Immature natural killer cell (primary cell): Measurements from ENCODE around the gene FOSB. TPM values are rescaled to one million over a fixed set of nuclear protein-coding genes. Genes with fewer than 3 reads are reported as not detected.

Experiments used
- DNase-seq, 3 donors: peaks; one replicate each; pipeline ENCODE4 v3.0.0; 2022; ENCODE audit warnings: mixed read lengths in 1 of 3
- H3K27ac Mint-ChIP-seq, 6 donors: one replicate each; pipeline ENCODE4 v1.8.0; 2020; ENCODE audit warnings: mixed read lengths in 6 of 6, mild to moderate bottlenecking in 5 of 6, inconsistent platforms in 4 of 6, moderate library complexity in 3 of 6
- H3K27me3 Mint-ChIP-seq, 3 donors: one replicate each; pipeline ENCODE4 v1.8.0; 2020 to 2021; ENCODE audit warnings: low read depth in 3 of 3, mild to moderate bottlenecking in 3 of 3, mixed read lengths in 3 of 3, moderate library complexity in 3 of 3, inconsistent platforms in 1 of 3
- H3K36me3 Mint-ChIP-seq, 3 donors: one replicate each; pipeline ENCODE4 v1.8.0; 2020; ENCODE audit warnings: mixed read lengths in 3 of 3, inconsistent platforms in 2 of 3, mild to moderate bottlenecking in 2 of 3
- H3K4me1 Mint-ChIP-seq, 2 donors: one replicate each; pipeline ENCODE4 v1.8.0; 2020; ENCODE audit warnings: inconsistent platforms in 2 of 2, mild to moderate bottlenecking in 2 of 2, mixed read lengths in 2 of 2, moderate library complexity in 1 of 2
- H3K4me3 Mint-ChIP-seq, 5 donors: one replicate each; pipeline ENCODE4 v1.8.0; 2020; ENCODE audit warnings: mild to moderate bottlenecking in 5 of 5, mixed read lengths in 5 of 5, inconsistent platforms in 3 of 5, moderate library complexity in 3 of 5
- H3K9me3 Mint-ChIP-seq, 6 donors: one replicate each; pipeline ENCODE4 v1.8.0; 2020; ENCODE audit warnings: mild to moderate bottlenecking in 6 of 6, mixed read lengths in 6 of 6, inconsistent platforms in 4 of 6, moderate library complexity in 3 of 6
- polyA plus RNA-seq, 3 donors: library from polyadenylated mRNA; unstranded; fragments of 300-500 nt; fragmentation: Illumina TruSeq; gene quantifications; one replicate each; pipeline ENCODE4 v1.2.3, GENCODE V29; 2021

FOSB gene
- polyA plus RNA-seq, 3 donors from 2014 or later = 11.6 to 30.1 (median 11.6) TPM

- no peak for DNase-seq
- no peaks in the 10 kb centered on the region for H3K36me3 Mint-ChIP-seq
- peaks cover 23 to 28% (median 23%) of the 10 kb centered on the region in 3 donors for H3K27me3 Mint-ChIP-seq
- H3K4me1 Mint-ChIP-seq = peaks cover 13 to 17% of the 10 kb centered on the region in 2 donors
- no peak overlapping the region for H3K4me3 Mint-ChIP-seq
- H3K27ac Mint-ChIP-seq = peak overlapping the region in 3 of 6 donors; percentile 31 to 99 (median 53)
- no peaks in the 10 kb centered on the region for H3K9me3 Mint-ChIP-seq
These were observed 3.5 kb upstream of the FOSB start for GRCh38 chr19:45464274-45464673.

- Mint-ChIP-seq H3K36me3 (no peaks in the 10 kb centered on the region), H3K9me3 (no peaks in the 10 kb centered on the region), H3K4me3 (no peak overlapping the region), H3K27ac (peak overlapping the region in 4 of 6 donors; percentile 31 to 99 (median 58)), H3K27me3 (peaks cover 27 to 35% (median 30%) of the 10 kb centered on the region in 3 donors), H3K4me1 (peaks cover 20 to 24% of the 10 kb centered on the region in 2 donors)
- no peak for DNase-seq
These were observed 2.8 kb upstream of the FOSB start for GRCh38 chr19:45464852-45465441.

- peaks cover 0 to 6% (median 0%) of the 10 kb centered on the region in 3 donors for H3K36me3 Mint-ChIP-seq
- H3K27me3 Mint-ChIP-seq = peaks cover 45 to 50% (median 47%) of the 10 kb centered on the region in 3 donors
- peak overlapping the region; percentile 97 to 99 (median 98) for H3K27ac Mint-ChIP-seq
- H3K9me3 Mint-ChIP-seq = no peaks in the 10 kb centered on the region
- DNase-seq = no peak
- H3K4me1 Mint-ChIP-seq = peaks cover 32% of the 10 kb centered on the region in 2 donors
- H3K4me3 Mint-ChIP-seq = peak overlapping the region; percentile 92 to 93 (median 93)
These were observed 711 bp upstream of the FOSB start for GRCh38 chr19:45467115-45467455.

DNA sequence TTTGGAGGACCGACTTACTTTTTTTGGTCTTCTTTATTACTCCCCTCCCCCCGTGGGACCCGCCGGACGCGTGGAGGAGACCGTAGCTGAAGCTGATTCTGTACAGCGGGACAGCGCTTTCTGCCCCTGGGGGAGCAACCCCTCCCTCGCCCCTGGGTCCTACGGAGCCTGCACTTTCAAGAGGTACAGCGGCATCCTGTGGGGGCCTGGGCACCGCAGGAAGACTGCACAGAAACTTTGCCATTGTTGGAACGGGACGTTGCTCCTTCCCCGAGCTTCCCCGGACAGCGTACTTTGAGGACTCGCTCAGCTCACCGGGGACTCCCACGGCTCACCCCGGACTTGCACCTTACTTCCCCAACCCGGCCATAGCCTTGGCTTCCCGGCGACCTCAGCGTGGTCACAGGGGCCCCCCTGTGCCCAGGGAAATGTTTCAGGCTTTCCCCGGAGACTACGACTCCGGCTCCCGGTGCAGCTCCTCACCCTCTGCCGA lies 409 bp downstream of the FOSB start:
- DNase-seq = peak in 1 of 3 donors; percentile 79
- H3K4me3 Mint-ChIP-seq = peak overlapping the region; percentile 92 to 93 (median 93)
- peak overlapping the region; percentile 97 to 99 (median 98) for H3K27ac Mint-ChIP-seq
- H3K4me1 Mint-ChIP-seq = peaks cover 39 to 41% of the 10 kb centered on the region in 2 donors
- peaks cover 54 to 61% (median 58%) of the 10 kb centered on the region in 3 donors for H3K27me3 Mint-ChIP-seq
- H3K9me3 Mint-ChIP-seq = no peaks in the 10 kb centered on the region
- H3K36me3 Mint-ChIP-seq = peaks cover 0 to 6% (median 0%) of the 10 kb centered on the region in 3 donors

- Mint-ChIP-seq H3K27ac (peak overlapping the region; percentile 97 to 99 (median 98)), H3K27me3 (peaks cover 59 to 67% (median 64%) of the 10 kb centered on the region in 3 donors), H3K4me3 (peak overlapping the region; percentile 92 to 93 (median 93)), H3K9me3 (no peaks in the 10 kb centered on the region), H3K4me1 (peaks cover 41 to 42% of the 10 kb centered on the region in 2 donors), H3K36me3 (peaks cover 0 to 6% (median 0%) of the 10 kb centered on the region in 3 donors)
- DNase-seq = no peak
These were observed 971 bp downstream of the FOSB start for GRCh38 chr19:45468803-45469131.

GRCh38 chr19:45469132-45469944 lies 1.5 kb downstream of the FOSB start:
- H3K4me3 Mint-ChIP-seq = peak overlapping the region; percentile 92 to 93 (median 93)
- peak overlapping the region; percentile 97 to 99 (median 98) for H3K27ac Mint-ChIP-seq
- peaks cover 64 to 73% (median 70%) of the 10 kb centered on the region in 3 donors for H3K27me3 Mint-ChIP-seq
- DNase-seq = peak; percentile 96 to 97 (median 97)
- peaks cover 42 to 44% of the 10 kb centered on the region in 2 donors for H3K4me1 Mint-ChIP-seq
- peaks cover 0 to 6% (median 0%) of the 10 kb centered on the region in 3 donors for H3K36me3 Mint-ChIP-seq
- no peaks in the 10 kb centered on the region for H3K9me3 Mint-ChIP-seq

- Mint-ChIP-seq H3K36me3 (peaks cover 0 to 6% (median 0%) of the 10 kb centered on the region in 3 donors), H3K27me3 (peaks cover 71 to 81% (median 78%) of the 10 kb centered on the region in 3 donors), H3K27ac (peak overlapping the region; percentile 97 to 99 (median 98)), H3K4me3 (peak overlapping the region; percentile 92 to 93 (median 93)), H3K9me3 (no peaks in the 10 kb centered on the region), H3K4me1 (peaks cover 49 to 52% of the 10 kb centered on the region in 2 donors)
- peak in 1 of 3 donors; percentile 55 for DNase-seq
These were observed 2.4 kb downstream of the FOSB start for GRCh38 chr19:45469945-45470761.

- Mint-ChIP-seq H3K4me1 (peaks cover 54 to 58% of the 10 kb centered on the region in 2 donors), H3K4me3 (peak overlapping the region; percentile 10 to 93 (median 92)), H3K27me3 (peaks cover 76 to 84% (median 84%) of the 10 kb centered on the region in 3 donors), H3K9me3 (no peaks in the 10 kb centered on the region), H3K27ac (peak overlapping the region in 5 of 6 donors; percentile 59 to 99 (median 97)), H3K36me3 (peaks cover 0 to 6% (median 0%) of the 10 kb centered on the region in 3 donors)
- DNase-seq = peak in 2 of 3 donors; percentile 28 to 37
These were observed 2.9 kb downstream of the FOSB start for GRCh38 chr19:45470762-45471081.

GRCh38 chr19:45471111-45471930 lies 3.5 kb downstream of the FOSB start:
- peaks cover 56 to 64% of the 10 kb centered on the region in 2 donors for H3K4me1 Mint-ChIP-seq
- no peak for DNase-seq
- H3K27ac Mint-ChIP-seq = peak overlapping the region; percentile 34 to 99 (median 69)
- H3K27me3 Mint-ChIP-seq = peaks cover 79 to 86% (median 85%) of the 10 kb centered on the region in 3 donors
- no peaks in the 10 kb centered on the region for H3K9me3 Mint-ChIP-seq
- peaks cover 0 to 6% (median 0%) of the 10 kb centered on the region in 3 donors for H3K36me3 Mint-ChIP-seq
- peak overlapping the region in 4 of 5 donors; percentile 10 to 93 (median 39) for H3K4me3 Mint-ChIP-seq

DNA sequence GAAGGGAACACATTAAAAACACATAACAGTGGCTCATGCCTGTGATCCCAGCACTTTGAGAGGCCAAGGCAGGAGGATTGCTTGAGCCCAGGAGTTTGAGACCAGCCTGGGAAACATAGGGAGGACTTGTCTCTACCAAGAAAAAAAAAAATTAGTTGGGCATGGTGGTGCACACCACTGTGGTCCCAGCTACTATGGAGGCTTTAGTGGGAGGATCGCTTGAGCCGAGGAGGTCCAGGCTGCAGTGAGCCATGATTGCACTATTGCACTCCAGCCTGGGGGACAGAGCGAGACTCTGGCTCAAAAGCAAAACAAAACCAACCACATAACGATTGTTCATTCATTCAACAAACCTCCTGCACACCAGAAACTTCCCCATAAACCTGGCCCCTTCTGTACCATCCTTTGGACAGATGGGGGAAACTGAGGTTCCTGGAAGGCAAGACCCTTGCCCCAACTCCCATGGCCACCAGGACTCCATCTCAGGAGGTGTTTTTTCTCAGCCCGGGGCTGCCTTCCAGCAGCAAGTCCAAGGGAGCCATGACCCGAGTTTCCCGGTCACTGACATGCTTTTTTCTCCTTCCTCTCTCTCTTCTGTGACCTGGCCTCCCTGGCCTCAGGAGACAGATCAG lies 4.3 kb downstream of the FOSB start:
- Mint-ChIP-seq H3K27ac (peak overlapping the region in 4 of 6 donors; percentile 4 to 74 (median 54)), H3K9me3 (no peaks in the 10 kb centered on the region), H3K27me3 (peaks cover 78 to 88% (median 87%) of the 10 kb centered on the region in 3 donors), H3K36me3 (peaks cover 0 to 6% (median 0%) of the 10 kb centered on the region in 3 donors), H3K4me3 (peak overlapping the region in 4 of 5 donors; percentile 10 to 48 (median 27)), H3K4me1 (peaks cover 59 to 67% of the 10 kb centered on the region in 2 donors)
- peak; percentile 14 to 24 (median 24) for DNase-seq

DNA sequence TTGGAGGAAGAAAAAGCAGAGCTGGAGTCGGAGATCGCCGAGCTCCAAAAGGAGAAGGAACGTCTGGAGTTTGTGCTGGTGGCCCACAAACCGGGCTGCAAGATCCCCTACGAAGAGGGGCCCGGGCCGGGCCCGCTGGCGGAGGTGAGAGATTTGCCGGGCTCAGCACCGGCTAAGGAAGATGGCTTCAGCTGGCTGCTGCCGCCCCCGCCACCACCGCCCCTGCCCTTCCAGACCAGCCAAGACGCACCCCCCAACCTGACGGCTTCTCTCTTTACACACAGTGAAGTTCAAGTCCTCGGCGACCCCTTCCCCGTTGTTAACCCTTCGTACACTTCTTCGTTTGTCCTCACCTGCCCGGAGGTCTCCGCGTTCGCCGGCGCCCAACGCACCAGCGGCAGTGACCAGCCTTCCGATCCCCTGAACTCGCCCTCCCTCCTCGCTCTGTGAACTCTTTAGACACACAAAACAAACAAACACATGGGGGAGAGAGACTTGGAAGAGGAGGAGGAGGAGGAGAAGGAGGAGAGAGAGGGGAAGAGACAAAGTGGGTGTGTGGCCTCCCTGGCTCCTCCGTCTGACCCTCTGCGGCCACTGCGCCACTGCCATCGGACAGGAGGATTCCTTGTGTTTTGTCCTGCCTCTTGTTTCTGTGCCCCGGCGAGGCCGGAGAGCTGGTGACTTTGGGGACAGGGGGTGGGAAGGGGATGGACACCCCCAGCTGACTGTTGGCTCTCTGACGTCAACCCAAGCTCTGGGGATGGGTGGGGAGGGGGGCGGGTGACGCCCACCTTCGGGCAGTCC lies 5.0 kb downstream of the FOSB start:
- Mint-ChIP-seq H3K27me3 (peaks cover 72 to 85% (median 84%) of the 10 kb centered on the region in 3 donors), H3K36me3 (peaks cover 0 to 6% (median 0%) of the 10 kb centered on the region in 3 donors), H3K4me1 (peaks cover 61 to 71% of the 10 kb centered on the region in 2 donors), H3K9me3 (no peaks in the 10 kb centered on the region), H3K27ac (peak overlapping the region in 3 of 6 donors; percentile 53 to 84 (median 69)), H3K4me3 (peak overlapping the region in 4 of 5 donors; percentile 36 to 73 (median 60))
- DNase-seq = peak; percentile 26 to 43 (median 40)
